K562 (cell line): ENCODE data around the gene BFSP1. TPM values are rescaled to one million over a fixed set of nuclear protein-coding genes. Genes with fewer than 3 reads are reported as not detected.
A peak's percentile ranks its signal among the peaks of the same experiment; 100 is the strongest.

Experiments
- ATF7 ChIP-seq: fragments of 450-650 bp; IDR thresholded peaks from 2 replicates; pipeline ENCODE4 v1.7.1; 2014; ENCODE audit warnings: mild to moderate bottlenecking, moderate library complexity
- CBFA2T2 ChIP-seq: fragments of 450-650 bp; conservative IDR thresholded peaks from 2 replicates; pipeline ENCODE4 v1.6.1; 2017; ENCODE audit warnings: mild to moderate bottlenecking
- CBX2 ChIP-seq: fragments of 200-600 bp; sonication (generic); IDR thresholded peaks from one replicate; pipeline ENCODE4 v1.6.1; 2012; ENCODE audit warnings: mild to moderate bottlenecking, low read length, inconsistent platforms; ENCODE audit not compliant: insufficient read depth, poor library complexity, severe bottlenecking
- CCNT2 ChIP-seq: IDR thresholded peaks from 2 replicates; pipeline ENCODE4 v1.6.1; 2011; ENCODE audit warnings: borderline replicate concordance, low read depth, mild to moderate bottlenecking, moderate library complexity, mixed read lengths, low read length; ENCODE audit not compliant: insufficient read length; ENCODE audit errors: extremely low read depth
- DNMT1 ChIP-seq: fragments of 450-650 bp; IDR thresholded peaks from 2 replicates; pipeline ENCODE4 v1.6.1; 2016; ENCODE audit warnings: antibody characterized with exemption, mild to moderate bottlenecking
- FOSL1 ChIP-seq: fragments of 200-800 bp; sonication (Bioruptor generic); conservative IDR thresholded peaks from 2 replicates; pipeline ENCODE4 v1.6.1; 2016; ENCODE audit warnings: missing genetic modification characterization, missing compliant biosample characterization
- HDAC2 ChIP-seq: fragments of 450-650 bp; IDR thresholded peaks from 2 replicates; pipeline ENCODE4 v1.6.1; 2016; ENCODE audit warnings: mild to moderate bottlenecking
- HLTF ChIP-seq: fragments of 450-650 bp; IDR thresholded peaks from 2 replicates; pipeline ENCODE4 v1.6.1; 2016
- HNRNPL ChIP-seq: fragments of 200-400 bp; formaldehyde crosslinking; IDR thresholded peaks from 2 replicates; pipeline ENCODE4 v1.6.1; 2017; ENCODE audit warnings: low read depth, mild to moderate bottlenecking, low read length
- KDM1A ChIP-seq, 2 experiments: fragments of 450-650 bp; IDR thresholded peaks; 2 replicates each; pipeline ENCODE4 v1.6.1; 2016; ENCODE audit warnings: mild to moderate bottlenecking in 2 of 2
- MAFG ChIP-seq: fragments of 450-650 bp; conservative IDR thresholded peaks from 2 replicates; pipeline ENCODE4 v1.6.1; 2016; ENCODE audit warnings: missing genetic modification characterization, missing compliant biosample characterization
- NEUROD1 ChIP-seq: fragments of 150-350 bp; IDR thresholded peaks from 2 replicates; pipeline ENCODE4 v1.6.1; 2014; ENCODE audit warnings: borderline replicate concordance, low read length, low read depth; ENCODE audit not compliant: partially characterized antibody
- NFE2L1 ChIP-seq: fragments of 450-650 bp; IDR thresholded peaks from 2 replicates; pipeline ENCODE4 v1.6.1; 2016; ENCODE audit warnings: missing genetic modification characterization, low read depth, mild to moderate bottlenecking, missing compliant biosample characterization, moderate library complexity, borderline replicate concordance
- NR1H2 ChIP-seq: sonication (generic); formaldehyde crosslinking; IDR thresholded peaks from 2 replicates; pipeline ENCODE4 v1.4.0; 2020; ENCODE audit warnings: mild to moderate bottlenecking, missing genetic modification reagents
- PHB2 ChIP-seq: fragments of 450-650 bp; IDR thresholded peaks from 2 replicates; pipeline ENCODE4 v1.6.1; 2017; ENCODE audit warnings: low read depth
- POLR2AphosphoS2 ChIP-seq: IDR thresholded peaks from 2 replicates; pipeline ENCODE4 v1.6.1; 2012; ENCODE audit warnings: low read length, improper control_type of control experiment
- SMARCA5 ChIP-seq: fragments of 450-650 bp; IDR thresholded peaks from 2 replicates; pipeline ENCODE4 v1.6.1; 2016
- SMARCE1 ChIP-seq: fragments of 450-650 bp; IDR thresholded peaks from 2 replicates; pipeline ENCODE4 v1.7.1; 2016; ENCODE audit warnings: mild to moderate bottlenecking
- TCFL5 ChIP-seq: fragments of 250-450 bp; sonication (Bioruptor Pico); conservative IDR thresholded peaks from 2 replicates; pipeline ENCODE4 v1.6.1; 2021; ENCODE audit warnings: mild to moderate bottlenecking, moderate library complexity, matching md5 sums
- TFAP4 ChIP-seq: sonication (generic); formaldehyde crosslinking; IDR thresholded peaks from 2 replicates; pipeline ENCODE4 v1.8.0; 2022; ENCODE audit warnings: missing genetic modification reagents, mild to moderate bottlenecking, moderate library complexity, borderline replicate concordance
- TGIF2 ChIP-seq: sonication (generic); formaldehyde crosslinking; IDR thresholded peaks from 2 replicates; pipeline ENCODE4 v1.8.1; 2022; ENCODE audit warnings: mild to moderate bottlenecking, missing genetic modification reagents, moderate library complexity
- THRAP3 ChIP-seq: fragments of 450-650 bp; IDR thresholded peaks from 2 replicates; pipeline ENCODE4 v1.6.1; 2016; ENCODE audit warnings: mild to moderate bottlenecking, inconsistent platforms, borderline replicate concordance
- YBX1 ChIP-seq: fragments of 450-650 bp; IDR thresholded peaks from 2 replicates; pipeline ENCODE4 v1.7.1; 2016; ENCODE audit warnings: mild to moderate bottlenecking
- ZKSCAN3 ChIP-seq: fragments of 250-450 bp; sonication (Bioruptor Pico); IDR thresholded peaks from 2 replicates; pipeline ENCODE4 v1.4.0; 2020
- ZNF212 ChIP-seq: fragments of 450-650 bp; formaldehyde crosslinking; IDR thresholded peaks from 2 replicates; pipeline ENCODE4 v1.4.0; 2020; ENCODE audit warnings: mild to moderate bottlenecking
- ZNF253 ChIP-seq: fragments of 250-450 bp; sonication (Bioruptor Pico); conservative IDR thresholded peaks from 2 replicates; pipeline ENCODE4 v1.6.1; 2021; ENCODE audit warnings: mild to moderate bottlenecking
- ZNF589 ChIP-seq: fragments of 200-800 bp; sonication (Bioruptor generic); IDR thresholded peaks from 2 replicates; pipeline ENCODE4 v1.6.1; 2016; ENCODE audit warnings: low read depth, missing genetic modification characterization, missing compliant biosample characterization
- ZNF644 ChIP-seq: fragments of 200-800 bp; sonication (Bioruptor generic); IDR thresholded peaks from 2 replicates; pipeline ENCODE4 v1.6.1; 2016; ENCODE audit warnings: low read depth, missing genetic modification characterization, missing compliant biosample characterization
- ZNF830 ChIP-seq: fragments of 250-450 bp; sonication (Bioruptor Pico); IDR thresholded peaks from 2 replicates; pipeline ENCODE4 v1.5.0; 2021; ENCODE audit warnings: mild to moderate bottlenecking
- polyA plus RNA-seq, 8 experiments: library from polyadenylated mRNA; depleted of rRNA in 4 of 8; stranded (reverse) in 5 of 8; unstranded in 3 of 8; fragments of >200 nt; fragmentation: Nextera tagmentation in 2 of 8; fragmentation: Illumina TruSeq in 1 of 8; extraction: Ambion mirVana in 2 of 8; extraction: Trizol in 1 of 8; gene quantifications; 2 replicates each; pipeline versions ENCODE4 v1.2.1 to v1.2.3, GENCODE V29; 2011 to 2014; ENCODE audit warnings: inconsistent platforms in 1 of 8, missing spikeins in 1 of 8
- total RNA-seq, 7 experiments: library from RNA; depleted of rRNA in 6 of 7; stranded (reverse); fragments of >200 nt in 6 of 7; fragmentation: Illumina TruSeq in 2 of 7; extraction: Trizol in 2 of 7; gene quantifications; 2 replicates each; pipeline versions ENCODE4 v1.2.1 to v1.2.3, GENCODE V29; 2011 to 2021; ENCODE audit warnings: low replicate concordance in 1 of 7
- TF ChIP-seq, protein P1 (sequence below): fragments of 450-650 bp; IDR thresholded peaks from 2 replicates; pipeline ENCODE4 v1.6.1; 2014; ENCODE audit warnings: low read depth, mild to moderate bottlenecking, moderate library complexity, borderline replicate concordance
- TF ChIP-seq, protein P2 (sequence below): conservative IDR thresholded peaks from 2 replicates; pipeline ENCODE4 v1.6.1; 2011; ENCODE audit warnings: low read depth, mild to moderate bottlenecking, low read length; ENCODE audit not compliant: control insufficient read depth

Gene BFSP1
- total and polyA plus RNA-seq, 9 of the 15 experiments (the other 6 are each of a cell fraction or from before 2014, with no cell fraction given): 0.09 to 0.86 (median 0.40) TPM

GRCh38 chr20:17507032-17507431 lies 24.1 kb downstream of the BFSP1 start (continued):
- TF ChIP-seq TCFL5: no peak
- no peak for TF ChIP-seq MAFG
- no peak for TF ChIP-seq PHB2
- TF ChIP-seq SMARCA5: no peak
- no peak for TF ChIP-seq ZNF212 (CRISPR knock-in tag)
- TF ChIP-seq, protein P1, sequence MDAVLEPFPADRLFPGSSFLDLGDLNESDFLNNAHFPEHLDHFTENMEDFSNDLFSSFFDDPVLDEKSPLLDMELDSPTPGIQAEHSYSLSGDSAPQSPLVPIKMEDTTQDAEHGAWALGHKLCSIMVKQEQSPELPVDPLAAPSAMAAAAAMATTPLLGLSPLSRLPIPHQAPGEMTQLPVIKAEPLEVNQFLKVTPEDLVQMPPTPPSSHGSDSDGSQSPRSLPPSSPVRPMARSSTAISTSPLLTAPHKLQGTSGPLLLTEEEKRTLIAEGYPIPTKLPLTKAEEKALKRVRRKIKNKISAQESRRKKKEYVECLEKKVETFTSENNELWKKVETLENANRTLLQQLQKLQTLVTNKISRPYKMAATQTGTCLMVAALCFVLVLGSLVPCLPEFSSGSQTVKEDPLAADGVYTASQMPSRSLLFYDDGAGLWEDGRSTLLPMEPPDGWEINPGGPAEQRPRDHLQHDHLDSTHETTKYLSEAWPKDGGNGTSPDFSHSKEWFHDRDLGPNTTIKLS: no peak
- no peak for TF ChIP-seq ZKSCAN3 (CRISPR knock-in tag)
- TF ChIP-seq DNMT1: no peak
- no peak for TF ChIP-seq ZNF589 (CRISPR knock-in tag)
- TF ChIP-seq POLR2AphosphoS2: no peak
- no peak for TF ChIP-seq NFE2L1 (tag)
- no peak for TF ChIP-seq THRAP3
- no peak; the same call in 1 of the 2 replicates for TF ChIP-seq FOSL1 (tag)
- TF ChIP-seq KDM1A (IDR thresholded peaks at IDR 0.05): peak; percentile 68 to 75; a peak in 3 of 4 replicates
- TF ChIP-seq HDAC2: 0 out of 2 replicates have a peak, but pooled peaks have one; percentile 31
- TF ChIP-seq ATF7: no peak
- peak; percentile 60; the same call in 1 of the 2 replicates for TF ChIP-seq SMARCE1
- peak; percentile 74 for TF ChIP-seq CBFA2T2
- no peak for TF ChIP-seq ZNF253 (CRISPR knock-in tag)
- TF ChIP-seq ZNF644: no peak
- TF ChIP-seq TFAP4 (CRISPR knock-in tag): no peak
- no peak for TF ChIP-seq HNRNPL
- no peak for TF ChIP-seq NR1H2 (CRISPR knock-in tag)
- TF ChIP-seq CBX2: no peak
- no peak for TF ChIP-seq YBX1
- TF ChIP-seq, protein P2, sequence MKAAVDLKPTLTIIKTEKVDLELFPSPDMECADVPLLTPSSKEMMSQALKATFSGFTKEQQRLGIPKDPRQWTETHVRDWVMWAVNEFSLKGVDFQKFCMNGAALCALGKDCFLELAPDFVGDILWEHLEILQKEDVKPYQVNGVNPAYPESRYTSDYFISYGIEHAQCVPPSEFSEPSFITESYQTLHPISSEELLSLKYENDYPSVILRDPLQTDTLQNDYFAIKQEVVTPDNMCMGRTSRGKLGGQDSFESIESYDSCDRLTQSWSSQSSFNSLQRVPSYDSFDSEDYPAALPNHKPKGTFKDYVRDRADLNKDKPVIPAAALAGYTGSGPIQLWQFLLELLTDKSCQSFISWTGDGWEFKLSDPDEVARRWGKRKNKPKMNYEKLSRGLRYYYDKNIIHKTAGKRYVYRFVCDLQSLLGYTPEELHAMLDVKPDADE: no peak
- TF ChIP-seq HLTF: no peak
- no peak for TF ChIP-seq NEUROD1
- no peak for TF ChIP-seq ZNF830 (CRISPR knock-in tag)
- TF ChIP-seq TGIF2 (CRISPR knock-in tag): no peak
- TF ChIP-seq CCNT2: no peak
